Type B pancreatic cell (in vitro differentiated cells): Measurements from ENCODE around the gene SENP2. TPM values are rescaled to one million over a fixed set of nuclear protein-coding genes. Genes with fewer than 3 reads are reported as not detected.
A peak's percentile ranks its signal among the peaks of the same experiment; 100 is the strongest.

Experiments used
- DNase-seq: peaks from one replicate; pipeline ENCODE4 v3.0.0; 2021; ENCODE audit warnings: mixed read lengths; ENCODE audit not compliant: unreplicated experiment; ENCODE audit errors: extremely low spot score
- H3K27ac Mint-ChIP-seq: 2 replicates; pipeline ENCODE4 v1.8.0; 2021; ENCODE audit warnings: mild to moderate bottlenecking, mixed read lengths
- H3K27me3 Mint-ChIP-seq: 2 replicates; pipeline ENCODE4 v1.8.0; 2021; ENCODE audit warnings: mixed read lengths
- H3K36me3 Mint-ChIP-seq: 2 replicates; pipeline ENCODE4 v1.8.0; 2021; ENCODE audit warnings: mixed read lengths
- H3K4me1 Mint-ChIP-seq: one replicate; pipeline ENCODE4 v1.8.0; 2021; ENCODE audit warnings: mixed read lengths; ENCODE audit not compliant: unreplicated experiment
- H3K4me3 Mint-ChIP-seq: 2 replicates; pipeline ENCODE4 v1.8.0; 2021; ENCODE audit warnings: mild to moderate bottlenecking, mixed read lengths
- H3K9me3 Mint-ChIP-seq: 2 replicates; pipeline ENCODE4 v1.8.0; 2021; ENCODE audit warnings: mixed read lengths
- long read RNA-seq: library from polyadenylated mRNA; unstranded; transcript quantifications from one replicate; pipeline ENCODE4 v2.0.0, GENCODE V29; 2020
- total RNA-seq: library from RNA; stranded (reverse); gene quantifications from 2 replicates; pipeline ENCODE4 v1.2.1, GENCODE V29; 2021; ENCODE audit warnings: low replicate concordance
- TF ChIP-seq, protein P1 (sequence below): fragments of 200-600 bp; sonication (generic); conservative IDR thresholded peaks from 2 replicates; pipeline ENCODE4 v1.5.0; 2021; ENCODE audit warnings: antibody characterized with exemption, mild to moderate bottlenecking

The SENP2 gene
- 46.4 and 47.5 TPM in 2 replicates for total RNA-seq
- long read RNA-seq, full-length matches to known transcripts, result 33 of 71 reads
- long read RNA-seq, partial matches to known transcripts, result 21 of 71 reads
- long read RNA-seq, other reads (novel, unspliced or antisense), result 17 of 71 reads

- peaks cover 13% of the 10 kb centered on the region for H3K27me3 Mint-ChIP-seq
- DNase-seq, result peak; percentile 100
- no peaks in the 10 kb centered on the region for H3K9me3 Mint-ChIP-seq
- peaks cover 18% of the 10 kb centered on the region for H3K4me1 Mint-ChIP-seq
- peak within 1 kb of the TSS; percentile 94 for H3K4me3 Mint-ChIP-seq
- TF ChIP-seq, protein P1, sequence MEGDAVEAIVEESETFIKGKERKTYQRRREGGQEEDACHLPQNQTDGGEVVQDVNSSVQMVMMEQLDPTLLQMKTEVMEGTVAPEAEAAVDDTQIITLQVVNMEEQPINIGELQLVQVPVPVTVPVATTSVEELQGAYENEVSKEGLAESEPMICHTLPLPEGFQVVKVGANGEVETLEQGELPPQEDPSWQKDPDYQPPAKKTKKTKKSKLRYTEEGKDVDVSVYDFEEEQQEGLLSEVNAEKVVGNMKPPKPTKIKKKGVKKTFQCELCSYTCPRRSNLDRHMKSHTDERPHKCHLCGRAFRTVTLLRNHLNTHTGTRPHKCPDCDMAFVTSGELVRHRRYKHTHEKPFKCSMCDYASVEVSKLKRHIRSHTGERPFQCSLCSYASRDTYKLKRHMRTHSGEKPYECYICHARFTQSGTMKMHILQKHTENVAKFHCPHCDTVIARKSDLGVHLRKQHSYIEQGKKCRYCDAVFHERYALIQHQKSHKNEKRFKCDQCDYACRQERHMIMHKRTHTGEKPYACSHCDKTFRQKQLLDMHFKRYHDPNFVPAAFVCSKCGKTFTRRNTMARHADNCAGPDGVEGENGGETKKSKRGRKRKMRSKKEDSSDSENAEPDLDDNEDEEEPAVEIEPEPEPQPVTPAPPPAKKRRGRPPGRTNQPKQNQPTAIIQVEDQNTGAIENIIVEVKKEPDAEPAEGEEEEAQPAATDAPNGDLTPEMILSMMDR, result no peak
- no peaks in the 10 kb centered on the region for H3K36me3 Mint-ChIP-seq
- H3K27ac Mint-ChIP-seq, result peak within 1 kb of the TSS; percentile 97
These were observed at the start of gene SENP2 for GRCh38 chr3:185585859-185586685. Gene SENP2 (plus strand): TSS chr3:185586295. CDS start chr3:185586414, 119 bp downstream.

DNA sequence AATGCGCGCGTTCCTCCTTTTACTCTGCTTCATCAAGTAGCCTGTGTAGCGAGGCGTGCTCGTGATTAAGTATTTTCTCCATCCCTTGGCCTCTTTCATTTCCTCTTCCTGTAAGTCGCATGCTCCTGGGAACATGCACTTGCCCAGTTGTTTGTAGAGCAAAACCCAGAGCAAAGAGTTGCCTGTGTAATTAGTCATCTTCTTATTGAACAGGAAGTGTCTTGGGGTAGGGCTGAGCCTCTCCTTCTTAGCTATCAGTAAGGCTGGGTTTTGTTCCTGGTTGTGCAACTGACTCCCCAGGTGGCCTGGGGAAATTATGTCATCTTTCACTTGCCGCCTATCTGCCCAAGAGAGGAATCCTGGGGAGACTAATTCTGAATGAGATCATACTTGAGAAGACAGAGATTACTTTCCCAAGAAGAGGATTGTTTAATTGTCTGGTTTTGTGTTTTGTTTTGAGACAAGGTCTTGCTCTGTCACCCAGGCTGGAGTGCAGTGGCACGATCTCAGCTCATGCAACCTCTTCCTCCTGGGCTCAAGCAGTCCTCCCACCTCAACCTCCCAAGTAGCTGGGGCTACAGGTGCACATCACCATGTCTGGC, 48.6 kb upstream of the SENP2 start:
- DNase-seq, result no peak
- Mint-ChIP-seq H3K27ac (peak overlapping the region; percentile 87), H3K4me3 (peak overlapping the region; percentile 15), H3K9me3 (no peaks in the 10 kb centered on the region), H3K27me3 (no peaks in the 10 kb centered on the region), H3K4me1 (peaks cover 6% of the 10 kb centered on the region), H3K36me3 (no peaks in the 10 kb centered on the region)
- TF ChIP-seq, protein P1, result no peak

DNA sequence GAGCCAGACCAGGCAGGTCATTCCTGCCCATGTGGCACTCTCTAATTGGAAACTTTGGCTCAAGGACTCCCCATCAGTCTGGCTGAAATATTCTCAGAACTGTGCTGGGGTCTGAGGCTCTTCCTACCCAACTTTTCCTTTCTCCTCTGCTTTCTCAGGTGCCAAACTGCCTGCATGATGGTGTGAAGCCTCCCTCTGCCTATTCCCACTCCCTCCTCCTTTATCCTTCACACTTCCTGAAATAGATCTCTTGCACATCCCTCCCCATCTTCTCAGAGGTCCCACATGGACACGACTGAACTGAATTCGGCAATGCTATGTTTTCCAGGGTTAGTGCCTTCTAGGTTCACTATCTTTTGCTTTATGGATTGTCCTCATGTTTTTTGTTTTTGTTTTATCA, 46.2 kb upstream of the SENP2 start:
- peaks cover 6% of the 10 kb centered on the region for H3K4me1 Mint-ChIP-seq
- H3K27ac Mint-ChIP-seq, result no peak overlapping the region
- TF ChIP-seq, protein P1, result no peak
- H3K27me3 Mint-ChIP-seq, result no peaks in the 10 kb centered on the region
- H3K9me3 Mint-ChIP-seq, result no peaks in the 10 kb centered on the region
- no peak for DNase-seq
- no peak overlapping the region for H3K4me3 Mint-ChIP-seq
- H3K36me3 Mint-ChIP-seq, result no peaks in the 10 kb centered on the region

DNA sequence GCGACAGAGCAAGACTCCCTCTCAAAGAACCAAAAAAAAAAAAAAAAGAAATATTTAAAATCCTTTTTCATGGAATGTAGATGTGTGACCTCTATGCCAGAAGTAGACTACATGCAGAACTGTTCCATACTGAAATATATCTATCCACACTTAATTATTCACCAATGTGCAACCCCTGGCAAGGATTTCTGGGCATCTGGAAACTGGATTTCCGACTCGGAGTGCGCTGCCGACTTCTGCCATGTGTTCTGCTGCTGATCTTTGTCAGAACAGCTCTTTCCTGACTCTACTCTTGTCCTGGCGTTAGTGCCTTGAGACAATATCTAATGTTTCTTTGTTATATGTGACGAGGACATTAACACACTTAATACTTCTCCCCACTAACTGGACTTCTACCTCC, 45.4 kb upstream of the SENP2 start:
- no peaks in the 10 kb centered on the region for H3K27me3 Mint-ChIP-seq
- TF ChIP-seq, protein P1, result no peak
- no peaks in the 10 kb centered on the region for H3K36me3 Mint-ChIP-seq
- H3K4me1 Mint-ChIP-seq, result peaks cover 6% of the 10 kb centered on the region
- H3K4me3 Mint-ChIP-seq, result no peak overlapping the region
- no peak for DNase-seq
- H3K27ac Mint-ChIP-seq, result no peak overlapping the region
- H3K9me3 Mint-ChIP-seq, result no peaks in the 10 kb centered on the region

- TF ChIP-seq, protein P1, result no peak
- Mint-ChIP-seq H3K9me3 (no peaks in the 10 kb centered on the region), H3K4me1 (peaks cover 11% of the 10 kb centered on the region), H3K4me3 (peak overlapping the region; percentile 11), H3K36me3 (no peaks in the 10 kb centered on the region), H3K27ac (peak overlapping the region; percentile 83), H3K27me3 (no peaks in the 10 kb centered on the region)
- no peak for DNase-seq
These were observed 37.0 kb upstream of the SENP2 start for GRCh38 chr3:185549122-185549521.
